K562 (cell line): ENCODE results near the gene ENO2. TPM values are rescaled to one million over a fixed set of nuclear protein-coding genes. Genes with fewer than 3 reads are reported as not detected.
A peak's percentile ranks its signal among the peaks of the same experiment; 100 is the strongest.

Experiments
- ATAC-seq: fragments of 200-7000 bp; cut with Tn5 transposase; 3 replicates; pipeline ENCODE4 v1.9.1; 2020; ENCODE audit warnings: moderate library complexity
- BruUV-seq: library from RNA; stranded (reverse); fragments of 400-500 nt; replicated peaks from 2 replicates; lab custom pipeline; 2021; lab: Mats Ljungman, UMichigan
- CTCF ChIA-PET: fragments of 300-600 bp; formaldehyde crosslinking; extraction: SDS; loops from one replicate; lab custom pipeline; 2021; ENCODE audit warnings: low intra/inter-chr PET ratio; lab: Yijun Ruan, JAX
- POLR2A ChIA-PET: fragments of 300-600, 350-650 bp; sonication (Branson Sonifier 250); formaldehyde crosslinking; extraction: SDS; loops from one replicate; lab custom pipeline; 2021; ENCODE audit warnings: antibody characterized with exemption, inconsistent platforms; lab: Yijun Ruan, JAX
- DNase-seq, 4 experiments: peaks; one replicate each; pipeline versions ENCODE4 v3.0.0 to v3.0.0-alpha.2; 2011 to 2018; ENCODE audit warnings: low spot score in 3 of 4, mixed read lengths in 3 of 4; ENCODE audit errors: extremely low read depth in 1 of 4
- FAIRE-seq: peaks from 2 replicates; lab custom pipeline; 2011; peaks lifted over from hg19 to GRCh38; lab: Jason Lieb, UNC
- H2AFZ ChIP-seq: 2 replicates; pipeline ENCODE4 v1.6.0; 2011; ENCODE audit warnings: low read depth, low read length, control low read depth, inconsistent platforms
- H3K27ac ChIP-seq: fragments of 200-600 bp; 3 replicates; pipeline ENCODE4 v1.8.0; 2011; ENCODE audit warnings: low read depth, mild to moderate bottlenecking, control low read depth, inconsistent platforms, low read length, moderate library complexity, mixed read lengths; ENCODE audit errors: extremely low read depth
- H3K27me3 ChIP-seq, 2 experiments: fragments of 300-600 bp in 1 of 2; 2 replicates in 1 of 2; 3 replicates in 1 of 2; pipeline versions ENCODE4 v1.6.0 to v1.8.0; 2011; ENCODE audit warnings: inconsistent platforms in 2 of 2, low read length in 2 of 2, mild to moderate bottlenecking in 1 of 2, mixed read lengths in 1 of 2, moderate library complexity in 1 of 2; ENCODE audit not compliant: control insufficient read depth in 2 of 2, insufficient read depth in 2 of 2
- H3K36me3 ChIP-seq: fragments of 300-600 bp; 3 replicates; pipeline ENCODE4 v1.8.0; 2011; ENCODE audit warnings: mild to moderate bottlenecking, low read length, inconsistent platforms; ENCODE audit not compliant: control insufficient read depth, insufficient read depth
- H3K4me1 ChIP-seq, 2 experiments: fragments of 200-600 bp in 1 of 2; replicated peaks in 1 of 2; 2 replicates in 1 of 2; 3 replicates in 1 of 2; pipeline versions ENCODE4 v1.5.1 to v1.8.0; 2011; ENCODE audit warnings: inconsistent platforms in 2 of 2, low read length in 2 of 2, mild to moderate bottlenecking in 1 of 2, mixed read lengths in 1 of 2, moderate library complexity in 1 of 2; ENCODE audit not compliant: control insufficient read depth in 2 of 2, insufficient read depth in 2 of 2
- H3K4me2 ChIP-seq: 2 replicates; pipeline ENCODE4 v1.6.1; 2011; ENCODE audit warnings: low read length, control low read depth, inconsistent platforms, mixed read lengths; ENCODE audit not compliant: insufficient read depth
- H3K4me3 ChIP-seq: fragments of 200-600 bp; sonication (generic), shearing (Covaris generic); 2 replicates; pipeline ENCODE4 v1.5.1; 2016; ENCODE audit warnings: control low read depth, inconsistent platforms
- H3K79me2 ChIP-seq: fragments of 200-600 bp; 3 replicates; pipeline ENCODE4 v1.8.0; 2011; ENCODE audit warnings: low read length, inconsistent platforms; ENCODE audit not compliant: control insufficient read depth, insufficient read depth
- H3K9ac ChIP-seq, 2 experiments: 2 replicates each; pipeline versions ENCODE4 v1.6.0 to v1.6.1; 2011; ENCODE audit warnings: low read depth in 2 of 2, low read length in 2 of 2, control low read depth in 1 of 2, inconsistent platforms in 1 of 2, mild to moderate bottlenecking in 1 of 2, mixed read lengths in 1 of 2; ENCODE audit not compliant: insufficient read depth in 1 of 2
- H3K9me1 ChIP-seq: one replicate; pipeline ENCODE4 v1.6.0; 2011; ENCODE audit warnings: inconsistent platforms, mild to moderate bottlenecking, low read length, moderate library complexity; ENCODE audit not compliant: control insufficient read depth, insufficient read depth
- H3K9me3 ChIP-seq: replicated peaks from 2 replicates; pipeline ENCODE4 v1.5.1; 2011; ENCODE audit warnings: low read depth, low read length, inconsistent platforms; ENCODE audit not compliant: control insufficient read depth, insufficient read depth
- H4K20me1 ChIP-seq: replicated peaks from 2 replicates; pipeline ENCODE4 v1.6.1; 2011; ENCODE audit warnings: low read length, inconsistent platforms, mixed read lengths; ENCODE audit not compliant: control insufficient read depth, insufficient read depth
- BRF1 ChIP-seq: IDR thresholded peaks from 3 replicates; pipeline ENCODE4 v1.6.1; 2011; ENCODE audit warnings: borderline replicate concordance, mild to moderate bottlenecking; ENCODE audit not compliant: insufficient read length; ENCODE audit errors: extremely low read depth
- COPS2 ChIP-seq: fragments of 450-650 bp; conservative IDR thresholded peaks from 2 replicates; pipeline ENCODE4 v1.6.1; 2016; ENCODE audit warnings: mild to moderate bottlenecking, moderate library complexity
- NFATC3 ChIP-seq: fragments of 450-650 bp; IDR thresholded peaks from 2 replicates; pipeline ENCODE4 v1.6.1; 2017; ENCODE audit warnings: mild to moderate bottlenecking
- POU5F1 ChIP-seq: fragments of 150-350 bp; IDR thresholded peaks from 2 replicates; pipeline ENCODE4 v1.6.1; 2014; ENCODE audit warnings: borderline replicate concordance, low read length, low read depth, mild to moderate bottlenecking; ENCODE audit not compliant: partially characterized antibody
- RFX1 ChIP-seq: fragments of 450-650 bp; IDR thresholded peaks from 2 replicates; pipeline ENCODE4 v1.6.1; 2016; ENCODE audit warnings: mild to moderate bottlenecking, moderate library complexity
- RFX7 ChIP-seq: fragments of 250-450 bp; sonication (Bioruptor Pico); IDR thresholded peaks from 2 replicates; pipeline ENCODE4 v1.5.1; 2021; ENCODE audit warnings: mild to moderate bottlenecking
- RHOXF2B ChIP-seq: fragments of 250-450 bp; sonication (Bioruptor Pico); conservative IDR thresholded peaks from 2 replicates; pipeline ENCODE4 v1.5.1; 2021
- SRSF3 ChIP-seq: fragments of 200-400 bp; formaldehyde crosslinking; IDR thresholded peaks from 2 replicates; pipeline ENCODE4 v1.6.1; 2016; ENCODE audit warnings: mild to moderate bottlenecking, low read length, moderate library complexity; ENCODE audit not compliant: insufficient read depth
- TBP ChIP-seq: optimal IDR thresholded peaks from 2 replicates; pipeline ENCODE3; 2011; ENCODE audit warnings: low read depth, low read length, improper control_type of control experiment
- TEAD4 ChIP-seq, 2 experiments: sonication (generic) in 1 of 2; formaldehyde crosslinking in 1 of 2; IDR thresholded peaks; 2 replicates each; pipeline versions ENCODE4 v1.6.1 to v1.8.0; 2012 to 2022; ENCODE audit warnings: borderline replicate concordance in 1 of 2, inconsistent platforms in 1 of 2, low read length in 1 of 2, mild to moderate bottlenecking in 1 of 2, missing genetic modification reagents in 1 of 2
- TRIM24 ChIP-seq, 2 experiments: fragments of 450-650 bp; IDR thresholded peaks; 2 replicates each; pipeline ENCODE4 v1.6.1; 2016
- ZNF408 ChIP-seq: fragments of 250-450 bp; sonication (Bioruptor Pico); IDR thresholded peaks from 2 replicates; pipeline ENCODE4 v1.4.0; 2020; ENCODE audit warnings: low read depth, mild to moderate bottlenecking, moderate library complexity
- WGBS: fragments of 100-300 bp; shearing (Covaris generic); methylation state at CpG from one replicate; pipeline ENCODE4 v1.1.6; 2016; ENCODE audit warnings: low coverage, mixed read lengths; ENCODE audit not compliant: insufficient coverage; ENCODE audit errors: missing lambda C conversion rate; 5-methylcytosine and 5-hydroxymethylcytosine counted together
- in situ Hi-C: fragments of 300-500 bp; cut with MboI; formaldehyde crosslinking; loops from 4 replicates; pipeline ENCODE4 v1.15.0; 2018; ENCODE audit warnings: inconsistent platforms, mixed read lengths
- intact Hi-C: fragments of 100-400 bp; cut with micrococcal nuclease; formaldehyde crosslinking; loops from 2 replicates; pipeline ENCODE4 v1.14.2; 2022
- polyA plus RNA-seq, 8 experiments: library from polyadenylated mRNA; depleted of rRNA in 4 of 8; stranded (reverse) in 5 of 8; unstranded in 3 of 8; fragments of >200 nt; fragmentation: Nextera tagmentation in 2 of 8; fragmentation: Illumina TruSeq in 1 of 8; extraction: Ambion mirVana in 2 of 8; extraction: Trizol in 1 of 8; gene quantifications; 2 replicates each; pipeline versions ENCODE4 v1.2.1 to v1.2.3, GENCODE V29; 2011 to 2014; ENCODE audit warnings: inconsistent platforms in 1 of 8, missing spikeins in 1 of 8
- total RNA-seq, 7 experiments: library from RNA; depleted of rRNA in 6 of 7; stranded (reverse); fragments of >200 nt in 6 of 7; fragmentation: Illumina TruSeq in 2 of 7; extraction: Trizol in 2 of 7; gene quantifications; 2 replicates each; pipeline versions ENCODE4 v1.2.1 to v1.2.3, GENCODE V29; 2011 to 2021; ENCODE audit warnings: low replicate concordance in 1 of 7
- TF ChIP-seq, protein P1 (sequence below): IDR thresholded peaks from 2 replicates; pipeline ENCODE4 v1.6.1; 2011; ENCODE audit warnings: borderline replicate concordance, low read depth, mild to moderate bottlenecking, moderate library complexity, low read length; ENCODE audit not compliant: insufficient read depth, poor library complexity, severe bottlenecking
- TF ChIP-seq, protein P2 (sequence below): fragments of 450-650 bp; conservative IDR thresholded peaks from 2 replicates; pipeline ENCODE4 v1.6.1; 2016; ENCODE audit warnings: missing genetic modification characterization, low read depth, mild to moderate bottlenecking, missing compliant biosample characterization, moderate library complexity
- TF ChIP-seq, protein P3 (sequence below): sonication (generic); formaldehyde crosslinking; IDR thresholded peaks from 2 replicates; pipeline ENCODE4 v1.8.0; 2022; ENCODE audit warnings: mild to moderate bottlenecking, missing genetic modification reagents

The ENO2 gene
- total and polyA plus RNA-seq, 9 of the 15 experiments (the other 6 are each of a cell fraction or from before 2014, with no cell fraction given): 10.9 to 43.3 (median 21.0) TPM

DNA sequence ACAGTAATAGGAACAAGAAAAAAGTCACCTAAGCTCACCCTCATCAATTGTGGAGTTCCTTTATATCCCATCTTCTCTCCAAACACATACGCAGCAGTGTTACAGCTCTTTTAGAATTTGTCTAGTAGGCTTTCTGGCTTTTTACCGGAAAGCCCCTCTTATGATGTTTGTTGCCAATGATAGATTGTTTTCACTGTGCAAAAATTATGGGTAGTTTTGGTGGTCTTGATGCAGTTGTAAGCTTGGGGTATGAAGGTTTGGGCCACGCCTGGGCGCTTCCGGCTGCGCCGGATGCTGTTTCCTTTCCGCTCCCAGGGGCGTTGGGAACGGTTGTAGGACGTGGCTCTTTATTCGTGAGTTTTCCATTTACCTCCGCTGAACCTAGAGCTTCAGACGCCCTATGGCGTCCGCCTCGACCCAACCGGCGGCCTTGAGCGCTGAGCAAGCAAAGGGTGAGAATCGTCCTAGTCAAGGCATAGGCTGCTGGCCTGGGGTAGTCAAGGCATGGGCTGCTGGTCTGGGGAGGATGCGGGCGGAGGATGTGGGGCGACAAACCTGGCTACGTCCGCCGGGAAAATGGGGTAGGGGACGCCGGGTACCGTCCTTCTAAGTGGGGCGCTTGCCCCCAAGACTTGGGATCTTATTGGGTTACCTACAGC, 29.5 kb downstream of the ENO2 start, which contains the start of the genes C12orf57 and RNU7-1:
Gene C12orf57, plus strand, starts transcription at position 301 of the 659 bp plus-strand sequence. Its CDS starts 100 bp downstream, at position 401.
Gene RNU7-1, plus strand, starts transcription at position 95 of the 659 bp plus-strand sequence.
- Histone ChIP-seq H3K9me3 (no peaks in the 10 kb centered on the region), H3K4me1 (peaks cover 13 to 48% of the 10 kb centered on the region in 2 experiments), H2AFZ (peak within 1 kb of the TSS; percentile 79), H3K4me2 (peak within 1 kb of the TSS; percentile 94), H4K20me1 (no peaks in the 10 kb centered on the region), H3K79me2 (peaks cover 13% of the 10 kb centered on the region), H3K9ac (peak within 1 kb of the TSS; percentile 86 to 90), H3K9me1 (no peaks in the 10 kb centered on the region), H3K4me3 (peak within 1 kb of the TSS; percentile 49), H3K36me3 (peaks cover 31% of the 10 kb centered on the region; the same call in 2 of the 3 replicates), H3K27me3 (no peaks in the 10 kb centered on the region), H3K27ac (peak within 1 kb of the TSS; percentile 96)
- intact Hi-C loops (loop anchor here (1.0 to 5.0 kb wide), 5 partner anchors 19 to 165 kb away; partner anchors contain the start of genes C1RL and TPI1), in situ Hi-C loops (loop anchor here (5.0 kb wide), 1 partner anchor 77 kb away; the partner anchor contains the start of gene TPI1)
- peak; percentile 54 to 94 (median 68) for DNase-seq
- BruUV-seq: TSS peak; percentile 93
- under 1% methylated on average over 23 of the region's 31 CpGs for WGBS
- FAIRE-seq: no peak
- peak; percentile 77 for ATAC-seq
- ChIA-PET POLR2A (interaction anchor here (0.5 to 6.3 kb wide), 39 partner anchors 10 to 474 kb away, joined by 3 to 98 read pairs (median 5); partner anchors contain the start of genes ATN1, C1RL, CDCA3 and LRRC23), CTCF (interaction anchor here (1.3 to 2.3 kb wide), 5 partner anchors 18 to 166 kb away, joined by 4 to 14 read pairs (median 12); partner anchors contain the start of gene C1R)
- TF ChIP-seq RHOXF2B (peak; percentile 89), POU5F1 (no peak), RFX7 (CRISPR knock-in tag) (peak; percentile 97), NFATC3 (no peak; the same call in 1 of the 2 replicates), TEAD4 (IDR thresholded peaks at IDR 0.05; ENCODE audit: low read length) (peak; percentile 93), TEAD4 (CRISPR knock-in tag; IDR thresholded peaks at IDR 0.05; ENCODE audit: borderline replicate concordance) (no peak), TRIM24 (IDR thresholded peaks at IDR 0.05) (no peak), BRF1 (no peak), TBP (no peak), COPS2 (no peak), RFX1 (no peak), ZNF408 (CRISPR knock-in tag) (no peak), SRSF3 (no peak)
- TF ChIP-seq, protein P1, sequence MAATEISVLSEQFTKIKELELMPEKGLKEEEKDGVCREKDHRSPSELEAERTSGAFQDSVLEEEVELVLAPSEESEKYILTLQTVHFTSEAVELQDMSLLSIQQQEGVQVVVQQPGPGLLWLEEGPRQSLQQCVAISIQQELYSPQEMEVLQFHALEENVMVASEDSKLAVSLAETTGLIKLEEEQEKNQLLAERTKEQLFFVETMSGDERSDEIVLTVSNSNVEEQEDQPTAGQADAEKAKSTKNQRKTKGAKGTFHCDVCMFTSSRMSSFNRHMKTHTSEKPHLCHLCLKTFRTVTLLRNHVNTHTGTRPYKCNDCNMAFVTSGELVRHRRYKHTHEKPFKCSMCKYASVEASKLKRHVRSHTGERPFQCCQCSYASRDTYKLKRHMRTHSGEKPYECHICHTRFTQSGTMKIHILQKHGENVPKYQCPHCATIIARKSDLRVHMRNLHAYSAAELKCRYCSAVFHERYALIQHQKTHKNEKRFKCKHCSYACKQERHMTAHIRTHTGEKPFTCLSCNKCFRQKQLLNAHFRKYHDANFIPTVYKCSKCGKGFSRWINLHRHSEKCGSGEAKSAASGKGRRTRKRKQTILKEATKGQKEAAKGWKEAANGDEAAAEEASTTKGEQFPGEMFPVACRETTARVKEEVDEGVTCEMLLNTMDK: no peak
- TF ChIP-seq, protein P2, sequence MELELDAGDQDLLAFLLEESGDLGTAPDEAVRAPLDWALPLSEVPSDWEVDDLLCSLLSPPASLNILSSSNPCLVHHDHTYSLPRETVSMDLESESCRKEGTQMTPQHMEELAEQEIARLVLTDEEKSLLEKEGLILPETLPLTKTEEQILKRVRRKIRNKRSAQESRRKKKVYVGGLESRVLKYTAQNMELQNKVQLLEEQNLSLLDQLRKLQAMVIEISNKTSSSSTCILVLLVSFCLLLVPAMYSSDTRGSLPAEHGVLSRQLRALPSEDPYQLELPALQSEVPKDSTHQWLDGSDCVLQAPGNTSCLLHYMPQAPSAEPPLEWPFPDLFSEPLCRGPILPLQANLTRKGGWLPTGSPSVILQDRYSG: no peak
- TF ChIP-seq, protein P3, sequence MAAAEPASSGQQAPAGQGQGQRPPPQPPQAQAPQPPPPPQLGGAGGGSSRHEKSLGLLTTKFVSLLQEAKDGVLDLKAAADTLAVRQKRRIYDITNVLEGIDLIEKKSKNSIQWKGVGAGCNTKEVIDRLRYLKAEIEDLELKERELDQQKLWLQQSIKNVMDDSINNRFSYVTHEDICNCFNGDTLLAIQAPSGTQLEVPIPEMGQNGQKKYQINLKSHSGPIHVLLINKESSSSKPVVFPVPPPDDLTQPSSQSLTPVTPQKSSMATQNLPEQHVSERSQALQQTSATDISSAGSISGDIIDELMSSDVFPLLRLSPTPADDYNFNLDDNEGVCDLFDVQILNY (CRISPR knock-in tag): no peak; the same call in 1 of the 2 replicates
